Epithelial cell of proximal tubule (primary cell): Measurements from ENCODE around the gene GJA1. TPM values are rescaled to one million over a fixed set of nuclear protein-coding genes. Genes with fewer than 3 reads are reported as not detected.

Source experiments
- DNase-seq: peaks from one replicate; pipeline ENCODE4 v3.0.0-alpha.2; 2011; ENCODE audit warnings: low read depth
- H3K4me3 ChIP-seq: 2 replicates; pipeline ENCODE4 v1.5.1; 2011; ENCODE audit warnings: low read depth, mild to moderate bottlenecking, low read length
- total RNA-seq: library from RNA; depleted of rRNA; stranded (reverse); fragments of >200 nt; gene quantifications from 2 replicates; pipeline ENCODE4 v1.2.3, GENCODE V29; 2015
- TF ChIP-seq, protein P1 (sequence below): conservative IDR thresholded peaks from 2 replicates; pipeline ENCODE4 v1.5.1; 2012; ENCODE audit warnings: low read depth, mild to moderate bottlenecking, low read length

GJA1 gene
- total RNA-seq, 1 donor from 2014 or later: 165 TPM

DNA sequence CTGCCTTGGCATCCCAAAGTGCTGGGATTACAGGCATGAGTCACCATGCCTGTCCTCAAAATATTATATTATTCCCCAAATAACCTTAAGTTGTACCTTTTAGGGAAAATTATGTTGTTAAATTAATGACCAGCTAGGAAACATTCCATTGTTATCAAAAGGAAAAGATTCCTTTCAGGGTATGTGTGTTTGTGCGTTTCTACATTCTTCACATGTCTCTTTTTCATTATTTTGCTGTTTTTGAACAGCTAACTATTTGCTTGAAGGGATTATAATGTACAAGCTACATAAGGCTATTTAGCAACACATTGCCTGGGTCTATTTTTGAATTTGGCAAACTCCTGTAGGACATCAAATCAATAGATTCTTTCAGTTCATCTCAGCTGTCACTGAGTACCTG, 57.1 kb downstream of the GJA1 start:
- TF ChIP-seq, protein P1, sequence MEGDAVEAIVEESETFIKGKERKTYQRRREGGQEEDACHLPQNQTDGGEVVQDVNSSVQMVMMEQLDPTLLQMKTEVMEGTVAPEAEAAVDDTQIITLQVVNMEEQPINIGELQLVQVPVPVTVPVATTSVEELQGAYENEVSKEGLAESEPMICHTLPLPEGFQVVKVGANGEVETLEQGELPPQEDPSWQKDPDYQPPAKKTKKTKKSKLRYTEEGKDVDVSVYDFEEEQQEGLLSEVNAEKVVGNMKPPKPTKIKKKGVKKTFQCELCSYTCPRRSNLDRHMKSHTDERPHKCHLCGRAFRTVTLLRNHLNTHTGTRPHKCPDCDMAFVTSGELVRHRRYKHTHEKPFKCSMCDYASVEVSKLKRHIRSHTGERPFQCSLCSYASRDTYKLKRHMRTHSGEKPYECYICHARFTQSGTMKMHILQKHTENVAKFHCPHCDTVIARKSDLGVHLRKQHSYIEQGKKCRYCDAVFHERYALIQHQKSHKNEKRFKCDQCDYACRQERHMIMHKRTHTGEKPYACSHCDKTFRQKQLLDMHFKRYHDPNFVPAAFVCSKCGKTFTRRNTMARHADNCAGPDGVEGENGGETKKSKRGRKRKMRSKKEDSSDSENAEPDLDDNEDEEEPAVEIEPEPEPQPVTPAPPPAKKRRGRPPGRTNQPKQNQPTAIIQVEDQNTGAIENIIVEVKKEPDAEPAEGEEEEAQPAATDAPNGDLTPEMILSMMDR: no peak
- no peak for DNase-seq
- H3K4me3 ChIP-seq: no peak overlapping the region

GRCh38 chr6:121497970-121498375, 62.5 kb downstream of the GJA1 start:
- no peak for DNase-seq
- H3K4me3 ChIP-seq: no peak overlapping the region
- TF ChIP-seq, protein P1: no peak

GRCh38 chr6:121498481-121499276, 63.2 kb downstream of the GJA1 start:
- peak; percentile 87 for DNase-seq
- TF ChIP-seq, protein P1: no peak
- H3K4me3 ChIP-seq: no peak overlapping the region

Other genes starting within 250 kb of the GJA1 start
- 3.6 and 4.1 TPM in 2 replicates for gene TBC1D32, start 101.2 kb upstream of the GJA1 start, total RNA-seq